A673 (cell line): Measurements from ENCODE around the gene SETDB2. TPM values are rescaled to one million over a fixed set of nuclear protein-coding genes. Genes with fewer than 3 reads are reported as not detected.

Experiments used
- BruUV-seq: library from RNA; stranded (reverse); fragments of 400-500 nt; replicated peaks from 2 replicates; lab custom pipeline; 2021; lab: Mats Ljungman, UMichigan
- CTCF ChIA-PET: fragments of 300-600 bp; sonication (Branson Sonifier 250); formaldehyde crosslinking; loops from one replicate; lab custom pipeline; 2022; ENCODE audit warnings: antibody characterized with exemption; lab: Charles Lee
- POLR2A ChIA-PET: fragments of 300-600 bp; sonication (Branson Sonifier 250); formaldehyde crosslinking; loops from one replicate; lab custom pipeline; 2022; ENCODE audit warnings: antibody characterized with exemption; ENCODE audit not compliant: low non-redundant PET; lab: Charles Lee
- DNase-seq: peaks from one replicate; pipeline ENCODE4 v3.0.0-alpha.2; 2015; ENCODE audit warnings: low spot score
- H3K27ac ChIP-seq: fragments of 200-600 bp; sonication (generic); 2 replicates; pipeline ENCODE4 v1.5.1; 2016; ENCODE audit warnings: mixed run types, low read depth, mild to moderate bottlenecking, mixed read lengths, antibody characterized with exemption, low read length; ENCODE audit not compliant: poor library complexity, severe bottlenecking
- H3K27me3 ChIP-seq: fragments of 200-600 bp; sonication (generic); replicated peaks from 2 replicates; pipeline ENCODE4 v1.6.1; 2017; ENCODE audit warnings: mixed run types, low read depth, mild to moderate bottlenecking, mixed read lengths, antibody characterized with exemption, low read length; ENCODE audit not compliant: insufficient read depth, poor library complexity
- H3K36me3 ChIP-seq: fragments of 200-600 bp; sonication (generic); 2 replicates; pipeline ENCODE4 v1.6.1; 2016; ENCODE audit warnings: mixed run types, mild to moderate bottlenecking, mixed read lengths, antibody characterized with exemption, low read length; ENCODE audit not compliant: insufficient read depth, poor library complexity, severe bottlenecking
- H3K4me1 ChIP-seq: fragments of 200-600 bp; sonication (generic); 2 replicates; pipeline ENCODE4 v1.6.1; 2017; ENCODE audit warnings: mixed run types, mild to moderate bottlenecking, mixed read lengths, antibody characterized with exemption, low read length; ENCODE audit not compliant: insufficient read depth, poor library complexity, severe bottlenecking
- H3K4me3 ChIP-seq: fragments of 200-600 bp; sonication (generic); 2 replicates; pipeline ENCODE4 v1.5.1; 2016; ENCODE audit warnings: low read depth, mixed run types, mild to moderate bottlenecking, mixed read lengths, low read length; ENCODE audit not compliant: poor library complexity, severe bottlenecking
- H3K9me3 ChIP-seq: fragments of 200-600 bp; sonication (generic); 2 replicates; pipeline ENCODE4 v1.6.1; 2016; ENCODE audit warnings: mixed run types, low read depth, mild to moderate bottlenecking, mixed read lengths, antibody characterized with exemption, low read length; ENCODE audit not compliant: poor library complexity, severe bottlenecking
- EZH2 ChIP-seq: fragments of 200-600 bp; sonication (generic); IDR thresholded peaks from 2 replicates; pipeline ENCODE4 v1.6.1; 2017; ENCODE audit warnings: borderline replicate concordance, low read depth, mild to moderate bottlenecking, mixed read lengths, antibody characterized with exemption, low read length; ENCODE audit not compliant: poor library complexity, severe bottlenecking
- intact Hi-C: fragments of 100-400 bp; cut with micrococcal nuclease; formaldehyde crosslinking; loops from one replicate; pipeline ENCODE4 v1.10.0; 2022; ENCODE audit not compliant: unreplicated experiment
- total RNA-seq: library from RNA; stranded (reverse); gene quantifications from 2 replicates; pipeline ENCODE4 v1.2.3, GENCODE V29; 2021
- TF ChIP-seq, protein P1 (sequence below): fragments of 300-800, 200-600 bp; sonication (generic); conservative IDR thresholded peaks from 2 replicates; pipeline ENCODE4 v1.5.1; 2017; ENCODE audit warnings: low read depth, mild to moderate bottlenecking, antibody characterized with exemption, low read length, moderate library complexity, mixed read lengths

Gene SETDB2
- total RNA-seq, 1 experiment from 2014 or later, result 3.8 TPM

DNA sequence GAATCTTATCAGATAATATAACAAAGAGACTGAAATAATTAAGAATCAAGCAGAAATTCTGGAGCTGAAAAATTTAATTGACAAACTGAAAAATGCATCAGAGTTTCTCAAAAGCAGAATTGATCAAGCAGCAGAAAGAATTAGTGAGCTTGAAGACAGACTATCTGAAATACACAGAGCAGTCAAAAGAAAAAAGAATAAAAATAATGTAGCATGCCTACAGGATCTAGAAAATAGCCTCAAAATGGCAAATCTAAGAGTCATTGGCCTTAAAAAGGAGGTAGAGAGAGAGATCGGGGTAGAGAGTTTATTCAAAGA lies 39.4 kb upstream of the SETDB2 start:
- intact Hi-C loops, result no loop called here
- CTCF ChIA-PET, result no interaction called here
- POLR2A ChIA-PET, result no interaction called here
- H3K36me3 ChIP-seq, result no peaks in the 10 kb centered on the region
- H3K4me1 ChIP-seq, result no peaks in the 10 kb centered on the region
- H3K9me3 ChIP-seq, result peaks cover 7% of the 10 kb centered on the region
- no peak for TF ChIP-seq EZH2
- TF ChIP-seq, protein P1, sequence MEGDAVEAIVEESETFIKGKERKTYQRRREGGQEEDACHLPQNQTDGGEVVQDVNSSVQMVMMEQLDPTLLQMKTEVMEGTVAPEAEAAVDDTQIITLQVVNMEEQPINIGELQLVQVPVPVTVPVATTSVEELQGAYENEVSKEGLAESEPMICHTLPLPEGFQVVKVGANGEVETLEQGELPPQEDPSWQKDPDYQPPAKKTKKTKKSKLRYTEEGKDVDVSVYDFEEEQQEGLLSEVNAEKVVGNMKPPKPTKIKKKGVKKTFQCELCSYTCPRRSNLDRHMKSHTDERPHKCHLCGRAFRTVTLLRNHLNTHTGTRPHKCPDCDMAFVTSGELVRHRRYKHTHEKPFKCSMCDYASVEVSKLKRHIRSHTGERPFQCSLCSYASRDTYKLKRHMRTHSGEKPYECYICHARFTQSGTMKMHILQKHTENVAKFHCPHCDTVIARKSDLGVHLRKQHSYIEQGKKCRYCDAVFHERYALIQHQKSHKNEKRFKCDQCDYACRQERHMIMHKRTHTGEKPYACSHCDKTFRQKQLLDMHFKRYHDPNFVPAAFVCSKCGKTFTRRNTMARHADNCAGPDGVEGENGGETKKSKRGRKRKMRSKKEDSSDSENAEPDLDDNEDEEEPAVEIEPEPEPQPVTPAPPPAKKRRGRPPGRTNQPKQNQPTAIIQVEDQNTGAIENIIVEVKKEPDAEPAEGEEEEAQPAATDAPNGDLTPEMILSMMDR, result no peak
- no peak overlapping the region for H3K27ac ChIP-seq
- H3K4me3 ChIP-seq, result no peak overlapping the region
- no TSS peak for BruUV-seq
- H3K27me3 ChIP-seq, result no peaks in the 10 kb centered on the region
- DNase-seq, result no peak

GRCh38 chr13:49407068-49407467 lies 37.0 kb upstream of the SETDB2 start:
- Histone ChIP-seq H3K36me3 (no peaks in the 10 kb centered on the region), H3K4me3 (no peak overlapping the region), H3K9me3 (peaks cover 7% of the 10 kb centered on the region), H3K4me1 (no peaks in the 10 kb centered on the region), H3K27ac (no peak overlapping the region), H3K27me3 (no peaks in the 10 kb centered on the region)
- POLR2A ChIA-PET, result no interaction called here
- no peak for TF ChIP-seq EZH2
- TF ChIP-seq, protein P1, result no peak
- CTCF ChIA-PET, result no interaction called here
- DNase-seq, result no peak
- BruUV-seq, result no TSS peak
- intact Hi-C loops, result no loop called here

GRCh38 chr13:49407936-49408335 lies 36.1 kb upstream of the SETDB2 start:
- ChIA-PET POLR2A (no interaction called here), CTCF (no interaction called here)
- TF ChIP-seq, protein P1, result no peak
- no peak for TF ChIP-seq EZH2
- Histone ChIP-seq H3K4me1 (no peaks in the 10 kb centered on the region), H3K4me3 (no peak overlapping the region), H3K36me3 (no peaks in the 10 kb centered on the region), H3K9me3 (peaks cover 7% of the 10 kb centered on the region), H3K27ac (no peak overlapping the region), H3K27me3 (no peaks in the 10 kb centered on the region)
- no peak for DNase-seq
- no TSS peak for BruUV-seq
- intact Hi-C loops, result no loop called here
